A549 treated with Mapracorat at 1 μM for 4 hours (cell line): ENCODE results near the gene USP6NL. TPM values are rescaled to one million over a fixed set of nuclear protein-coding genes. Genes with fewer than 3 reads are reported as not detected.

ENCODE experiments used
- total RNA-seq: library from RNA; stranded (reverse); fragments of 200-300 nt; extraction: Qiagen RNA extraction; gene quantifications from 5 replicates; pipeline ENCODE4 v1.2.3, GENCODE V29; 2022

The USP6NL gene
- total RNA-seq: 10.7 to 13.0 TPM (median 12.3 TPM) in 5 replicates

DNA sequence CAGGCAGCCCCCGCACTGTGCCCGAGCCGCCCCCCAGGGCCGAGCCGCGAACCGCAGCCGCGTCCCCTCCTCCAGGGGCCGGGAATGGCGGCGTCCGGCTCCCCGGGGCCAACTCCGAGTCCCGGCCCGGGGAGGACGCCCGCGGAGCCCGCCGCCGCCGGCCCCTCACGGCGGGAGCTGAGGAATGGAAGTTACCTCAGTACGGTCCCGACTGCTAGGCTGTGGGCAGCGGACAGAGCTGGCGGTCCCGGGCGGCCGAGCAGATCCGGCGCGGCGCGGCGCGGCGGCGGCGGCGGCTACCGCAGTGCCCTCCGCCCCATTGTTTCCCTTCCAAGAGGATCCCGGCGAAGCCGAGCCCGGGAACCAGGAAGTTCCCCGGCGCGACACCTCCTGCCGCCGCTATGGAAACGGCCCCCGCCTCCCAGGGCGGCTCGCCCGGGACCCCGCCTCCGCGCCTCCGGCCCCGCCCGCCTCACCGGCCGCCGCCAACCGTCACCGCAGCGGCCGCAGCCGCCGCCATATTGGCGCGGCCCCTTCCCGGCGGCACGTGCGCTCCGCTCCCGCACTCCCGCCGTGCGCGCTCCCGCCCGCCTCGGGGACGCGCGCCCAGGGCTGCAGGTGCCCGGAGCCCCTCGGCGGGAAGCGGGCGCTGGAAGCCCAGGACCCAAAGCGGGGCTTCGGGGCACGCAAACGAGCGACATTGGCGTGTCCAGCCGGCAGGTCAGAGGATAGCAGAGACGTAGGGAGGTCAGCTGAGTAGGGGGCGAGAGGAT is at the start of gene USP6NL:
TSS of gene USP6NL (minus strand) at position 403 of the 773 bp plus-strand sequence. CDS start 14,016 bp downstream, outside the sequence.

Other genes starting within 250 kb of the USP6NL start
- 8.8 to 10.6 TPM (median 9.4 TPM) in 5 replicates for gene ECHDC3, start 130.7 kb upstream of the USP6NL start, total RNA-seq
- 31.8 to 48.7 TPM (median 43.6 TPM) in 5 replicates for gene PROSER2, start 211.7 kb upstream of the USP6NL start, total RNA-seq